K562 (cell line): ENCODE measurements around the gene GATC. TPM values are rescaled to one million over a fixed set of nuclear protein-coding genes. Genes with fewer than 3 reads are reported as not detected.

Source experiments
- ADNP ChIP-seq: fragments of 200-800 bp; sonication (Bioruptor generic); IDR thresholded peaks from 2 replicates; pipeline ENCODE4 v1.6.1; 2016; ENCODE audit warnings: missing genetic modification characterization, missing compliant biosample characterization
- BRD9 ChIP-seq: fragments of 450-650 bp; IDR thresholded peaks from 2 replicates; pipeline ENCODE4 v1.6.1; 2018; ENCODE audit warnings: low read depth; ENCODE audit not compliant: partially characterized antibody
- CLOCK ChIP-seq: fragments of 250-450 bp; sonication (Bioruptor Pico); IDR thresholded peaks from 2 replicates; pipeline ENCODE4 v1.4.0; 2020; ENCODE audit warnings: mild to moderate bottlenecking, moderate library complexity, borderline replicate concordance
- COPS2 ChIP-seq: fragments of 450-650 bp; conservative IDR thresholded peaks from 2 replicates; pipeline ENCODE4 v1.6.1; 2016; ENCODE audit warnings: mild to moderate bottlenecking, moderate library complexity
- EP300 ChIP-seq: IDR thresholded peaks from 2 replicates; pipeline ENCODE4 v1.6.1; 2012; ENCODE audit warnings: low read length, improper control_type of control experiment
- FOXP4 ChIP-seq: sonication (generic); formaldehyde crosslinking; IDR thresholded peaks from 2 replicates; pipeline ENCODE4 v1.8.0; 2022; ENCODE audit warnings: mild to moderate bottlenecking, missing genetic modification reagents, borderline replicate concordance
- GTF2A2 ChIP-seq: IDR thresholded peaks from 2 replicates; pipeline ENCODE4 v1.6.1; 2016; ENCODE audit warnings: mild to moderate bottlenecking, missing genetic modification characterization, missing compliant biosample characterization
- GTF2E2 ChIP-seq: fragments of 200-800 bp; sonication (Bioruptor generic); IDR thresholded peaks from 2 replicates; pipeline ENCODE4 v1.6.1; 2016; ENCODE audit warnings: missing genetic modification characterization, missing compliant biosample characterization
- ID3 ChIP-seq, 2 experiments: fragments of 250-450 bp in 1 of 2; fragments of 450-650 bp in 1 of 2; sonication (Bioruptor Pico) in 1 of 2; IDR thresholded peaks; 2 replicates each; pipeline versions ENCODE4 v1.6.1 to v1.8.0; 2016 to 2021; ENCODE audit warnings: mild to moderate bottlenecking in 2 of 2, moderate library complexity in 2 of 2, missing compliant biosample characterization in 1 of 2, missing genetic modification characterization in 1 of 2
- KAT2B ChIP-seq: IDR thresholded peaks from one replicate; pipeline ENCODE4 v1.6.1; 2012; ENCODE audit warnings: low read depth, mild to moderate bottlenecking, control low read depth, inconsistent platforms, low read length, moderate library complexity
- KDM1A ChIP-seq, 2 experiments: fragments of 450-650 bp; IDR thresholded peaks; 2 replicates each; pipeline ENCODE4 v1.6.1; 2016; ENCODE audit warnings: mild to moderate bottlenecking in 2 of 2
- MCM2 ChIP-seq: fragments of 450-650 bp; IDR thresholded peaks from 2 replicates; pipeline ENCODE4 v1.6.1; 2017; ENCODE audit warnings: low read depth, mild to moderate bottlenecking
- PHF8 ChIP-seq: fragments of 200-600 bp; sonication (generic); IDR thresholded peaks from 2 replicates; pipeline ENCODE4 v1.6.1; 2012; ENCODE audit warnings: mixed run types, mild to moderate bottlenecking, inconsistent platforms, low read length, moderate library complexity, borderline replicate concordance
- RUNX1 ChIP-seq: sonication (generic); IDR thresholded peaks from 2 replicates; pipeline ENCODE4 v1.6.1; 2016; ENCODE audit warnings: antibody characterized with exemption, low read depth
- SNRNP70 ChIP-seq: fragments of 200-400 bp; formaldehyde crosslinking; optimal IDR thresholded peaks from 2 replicates; pipeline ENCODE3; 2017; ENCODE audit warnings: low read depth, low read length
- STAT5A ChIP-seq: IDR thresholded peaks from 2 replicates; pipeline ENCODE4 v1.6.1; 2012; ENCODE audit warnings: low read length, inconsistent platforms, borderline replicate concordance
- STAT5B ChIP-seq: fragments of 250-450 bp; sonication (Bioruptor Pico); IDR thresholded peaks from 2 replicates; pipeline ENCODE4 v1.8.0; 2021; ENCODE audit warnings: mild to moderate bottlenecking, inconsistent platforms
- ZNF740 ChIP-seq, 3 experiments: fragments of 200-800 bp in 1 of 3; sonication (Bioruptor generic) in 1 of 3; sonication (generic) in 1 of 3; formaldehyde crosslinking in 1 of 3; IDR thresholded peaks; 2 replicates each; pipeline versions ENCODE4 v1.6.1 to v1.8.0; 2016 to 2022; ENCODE audit warnings: mild to moderate bottlenecking in 2 of 3, missing compliant biosample characterization in 2 of 3, missing genetic modification characterization in 2 of 3, missing genetic modification reagents in 1 of 3
- ZNF785 ChIP-seq: fragments of 250-450 bp; sonication (Bioruptor Pico); IDR thresholded peaks from 2 replicates; pipeline ENCODE4 v1.4.0; 2020; ENCODE audit warnings: mild to moderate bottlenecking
- polyA plus RNA-seq, 8 experiments: library from polyadenylated mRNA; depleted of rRNA in 4 of 8; stranded (reverse) in 5 of 8; unstranded in 3 of 8; fragments of >200 nt; fragmentation: Nextera tagmentation in 2 of 8; fragmentation: Illumina TruSeq in 1 of 8; extraction: Ambion mirVana in 2 of 8; extraction: Trizol in 1 of 8; gene quantifications; 2 replicates each; pipeline versions ENCODE4 v1.2.1 to v1.2.3, GENCODE V29; 2011 to 2014; ENCODE audit warnings: inconsistent platforms in 1 of 8, missing spikeins in 1 of 8
- total RNA-seq, 7 experiments: library from RNA; depleted of rRNA in 6 of 7; stranded (reverse); fragments of >200 nt in 6 of 7; fragmentation: Illumina TruSeq in 2 of 7; extraction: Trizol in 2 of 7; gene quantifications; 2 replicates each; pipeline versions ENCODE4 v1.2.1 to v1.2.3, GENCODE V29; 2011 to 2021; ENCODE audit warnings: low replicate concordance in 1 of 7
- TF ChIP-seq, protein P1 (sequence below): fragments of 250-450 bp; sonication (Bioruptor Pico); IDR thresholded peaks from 2 replicates; pipeline ENCODE4 v1.5.1; 2021; ENCODE audit warnings: mild to moderate bottlenecking

Gene GATC
- total and polyA plus RNA-seq, 9 of the 15 experiments (the other 6 are each of a cell fraction or from before 2014, with no cell fraction given): 5.8 to 52.6 (median 28.2) TPM

DNA sequence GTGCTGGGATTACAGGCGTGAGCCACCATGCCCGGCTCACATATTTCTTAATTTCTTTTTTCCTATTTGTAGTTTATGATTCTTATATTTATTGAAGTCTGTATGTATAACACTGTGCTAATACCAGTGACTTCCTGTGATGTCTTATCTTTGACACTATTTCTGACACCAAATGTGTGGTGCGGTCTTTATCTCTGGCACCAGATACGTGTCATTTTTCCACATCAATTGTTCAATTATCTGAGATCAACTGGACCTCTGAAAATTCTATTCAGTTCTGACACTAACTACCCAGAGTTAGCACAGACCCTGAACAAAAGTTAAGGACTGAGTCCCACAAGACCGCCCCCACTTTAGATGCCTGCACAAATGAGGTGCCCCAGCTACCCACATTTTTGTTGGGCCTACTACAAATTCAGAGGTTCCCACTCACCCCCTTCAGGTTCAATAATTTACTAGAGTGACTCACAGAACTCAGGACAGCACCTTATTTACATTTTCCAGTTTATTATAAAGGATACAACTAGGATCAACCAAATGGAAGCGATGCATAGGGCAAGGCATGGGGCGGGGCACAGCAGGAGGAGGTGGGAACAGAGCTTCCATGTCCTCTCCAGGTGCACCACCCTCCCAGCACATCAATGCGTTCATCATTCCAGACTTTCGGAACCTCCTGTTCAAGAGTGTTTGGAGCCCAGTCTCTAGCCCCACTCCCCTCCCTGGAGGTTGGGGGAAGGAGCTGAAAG lies 35.0 kb downstream of the GATC start (continued):
- TF ChIP-seq GTF2E2 (tag) (no peak), RUNX1 (no peak), ADNP (tag) (no peak), FOXP4 (no peak), ZNF785 (no peak), KDM1A (IDR thresholded peaks at IDR 0.05) (no peak), SNRNP70 (no peak), BRD9 (no peak), CLOCK (CRISPR knock-in tag) (no peak), PHF8 (no peak), GTF2A2 (no peak), STAT5A (peak; percentile 38; the same call in 1 of the 2 replicates), MCM2 (no peak), ZNF740 (CRISPR knock-in tag; IDR thresholded peaks at IDR 0.05) (no peak), ZNF740 (tag; IDR thresholded peaks at IDR 0.05) (no peak), KAT2B (no peak), STAT5B (CRISPR knock-in tag) (no peak), COPS2 (no peak), ID3 (CRISPR knock-in tag; IDR thresholded peaks at IDR 0.05) (no peak), ID3 (tag; IDR thresholded peaks at IDR 0.05) (no peak), EP300 (peak; percentile 72)
- TF ChIP-seq, protein P1, sequence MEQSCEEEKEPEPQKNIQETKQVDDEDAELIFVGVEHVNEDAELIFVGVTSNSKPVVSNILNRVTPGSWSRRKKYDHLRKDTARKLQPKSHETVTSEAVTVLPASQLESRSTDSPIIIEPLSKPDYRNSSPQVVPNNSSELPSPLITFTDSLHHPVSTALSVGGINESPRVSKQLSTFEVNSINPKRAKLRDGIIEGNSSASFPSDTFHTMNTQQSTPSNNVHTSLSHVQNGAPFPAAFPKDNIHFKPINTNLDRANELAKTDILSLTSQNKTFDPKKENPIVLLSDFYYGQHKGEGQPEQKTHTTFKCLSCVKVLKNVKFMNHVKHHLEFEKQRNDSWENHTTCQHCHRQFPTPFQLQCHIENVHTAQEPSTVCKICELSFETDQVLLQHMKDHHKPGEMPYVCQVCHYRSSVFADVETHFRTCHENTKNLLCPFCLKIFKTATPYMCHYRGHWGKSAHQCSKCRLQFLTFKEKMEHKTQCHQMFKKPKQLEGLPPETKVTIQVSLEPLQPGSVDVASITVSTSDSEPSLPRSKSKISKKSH (CRISPR knock-in tag): no peak
